Large intestine (tissue), 3 donors: ENCODE results near the gene PEX11G. TPM values are rescaled to one million over a fixed set of nuclear protein-coding genes. Genes with fewer than 3 reads are reported as not detected.
A peak's percentile ranks its signal among the peaks of the same experiment; 100 is the strongest.

Experiments used
- DNase-seq, 2 donors: peaks; one replicate each; pipeline versions ENCODE4 v3.0.0 to v3.0.0-alpha.2; 2013
- H3K27ac ChIP-seq: one replicate; pipeline ENCODE4 v1.5.1; 2013; ENCODE audit warnings: low read length
- H3K27me3 ChIP-seq: 2 replicates; pipeline ENCODE4 v1.6.1; 2013; ENCODE audit warnings: low read length; ENCODE audit not compliant: control insufficient read depth, insufficient read depth
- H3K36me3 ChIP-seq: 2 replicates; pipeline ENCODE4 v1.6.1; 2013; ENCODE audit warnings: low read length; ENCODE audit not compliant: control insufficient read depth, insufficient read depth
- H3K4me1 ChIP-seq: one replicate; pipeline ENCODE4 v1.6.1; 2013; ENCODE audit warnings: low read length; ENCODE audit not compliant: control insufficient read depth, insufficient read depth
- H3K4me3 ChIP-seq: one replicate; pipeline ENCODE4 v1.5.1; 2013; ENCODE audit warnings: low read length
- H3K9me3 ChIP-seq: one replicate; pipeline ENCODE4 v1.6.1; 2013; ENCODE audit warnings: mild to moderate bottlenecking, low read depth, low read length, moderate library complexity; ENCODE audit not compliant: control insufficient read depth
- WGBS: methylation state at CpG from one replicate; pipeline ENCODE4 v1.1.5; 2013; ENCODE audit warnings: low lambda C conversion rate; ENCODE audit not compliant: insufficient coverage; 5-methylcytosine and 5-hydroxymethylcytosine counted together
- polyA plus RNA-seq: library from polyadenylated mRNA; unstranded; fragments of 120-200 nt; gene quantifications from one replicate; pipeline ENCODE4 v1.2.1, GENCODE V29; 2013

PEX11G gene
- polyA plus RNA-seq, 1 donor, result 7.9 TPM

DNA sequence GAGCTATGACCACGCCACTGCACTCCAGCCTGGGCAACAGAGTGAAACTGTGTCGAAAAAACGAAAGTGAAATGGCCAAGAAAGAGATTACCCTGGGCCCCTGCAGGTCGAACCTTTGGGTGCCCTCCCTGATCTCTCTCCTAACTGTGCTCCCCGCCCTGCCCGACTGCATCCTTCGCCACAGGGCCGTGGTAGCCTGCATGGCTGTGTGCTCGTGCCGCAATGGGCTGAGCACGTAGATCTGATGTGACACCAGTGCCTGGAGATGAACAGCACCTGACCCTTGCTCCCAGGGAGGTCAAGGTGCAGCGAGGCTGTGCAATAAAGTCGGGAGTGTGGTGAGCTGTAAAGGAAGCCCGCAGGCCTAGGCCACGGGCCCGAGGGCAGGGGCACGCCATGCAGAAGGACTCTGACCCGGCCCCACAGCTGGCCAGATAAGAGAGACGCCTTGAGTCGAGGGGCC lies 60.2 kb downstream of the PEX11G start:
- Histone ChIP-seq H3K4me1 (peaks cover 17% of the 10 kb centered on the region), H3K9me3 (no peaks in the 10 kb centered on the region), H3K36me3 (peaks cover 3% of the 10 kb centered on the region), H3K27ac (peak overlapping the region; percentile 60), H3K27me3 (no peaks in the 10 kb centered on the region), H3K4me3 (no peak overlapping the region)
- peak; percentile 79 to 91 for DNase-seq
- WGBS, result no CpG with 5 or more reads among the region's 20 CpGs

DNA sequence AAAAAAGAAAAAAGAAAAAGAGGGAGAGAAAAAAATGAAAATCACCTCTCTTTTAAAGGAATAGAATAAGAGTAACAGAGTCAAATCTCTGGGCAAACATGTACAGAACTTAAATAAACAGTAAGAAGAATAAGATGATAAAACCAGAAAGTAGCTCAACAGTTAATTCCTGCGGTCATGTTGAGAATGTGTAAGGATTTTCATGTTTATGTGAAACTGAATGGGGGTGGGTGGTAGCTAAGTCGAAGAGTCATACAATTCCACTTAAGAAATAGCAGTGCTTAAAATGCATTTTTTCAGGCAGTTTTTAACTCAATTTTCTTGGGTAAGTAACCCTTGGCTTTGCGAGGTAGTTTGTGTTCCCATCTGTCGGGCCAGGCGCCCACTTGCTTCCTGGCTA lies 60.9 kb downstream of the PEX11G start:
- H3K4me3 ChIP-seq, result no peak overlapping the region
- H3K4me1 ChIP-seq, result peaks cover 17% of the 10 kb centered on the region
- H3K27me3 ChIP-seq, result no peaks in the 10 kb centered on the region
- peak overlapping the region; percentile 60 for H3K27ac ChIP-seq
- no peak for DNase-seq
- WGBS, result 58% methylated on average over 2 of the region's 5 CpGs
- peaks cover 3% of the 10 kb centered on the region for H3K36me3 ChIP-seq
- no peaks in the 10 kb centered on the region for H3K9me3 ChIP-seq

DNA sequence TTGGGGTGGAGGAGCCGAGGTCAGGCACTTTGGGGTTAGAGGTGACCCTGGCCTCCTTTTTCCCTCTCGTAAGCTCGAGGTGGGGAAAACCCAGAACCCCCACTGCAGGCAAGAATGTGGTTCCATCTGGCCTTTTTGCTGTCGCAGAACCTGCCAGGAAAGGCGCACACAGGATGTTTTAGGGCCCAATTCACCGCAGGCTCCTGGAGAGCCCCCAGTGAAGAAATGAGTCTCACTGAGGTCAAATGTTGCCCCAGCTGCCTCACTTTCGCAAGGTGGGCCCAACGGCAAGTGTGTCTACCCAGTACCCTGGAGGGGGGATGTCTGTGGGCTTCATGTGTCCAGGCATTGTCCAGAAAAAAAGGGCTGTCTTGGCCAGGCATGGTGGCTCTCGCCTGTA lies 61.8 kb downstream of the PEX11G start:
- Histone ChIP-seq H3K4me1 (peaks cover 17% of the 10 kb centered on the region), H3K9me3 (no peaks in the 10 kb centered on the region), H3K27ac (no peak overlapping the region), H3K36me3 (peaks cover 3% of the 10 kb centered on the region), H3K4me3 (no peak overlapping the region), H3K27me3 (no peaks in the 10 kb centered on the region)
- DNase-seq, result no peak
- WGBS, result no CpG with 5 or more reads among the region's 9 CpGs

Other genes with a start within 250 kb of the PEX11G start
- 27.7 TPM for gene INSR, start 194.6 kb downstream of the PEX11G start, polyA plus RNA-seq
- 27.8 TPM for gene ARHGEF18, start 140.1 kb downstream of the PEX11G start, polyA plus RNA-seq
- 68.0 TPM for gene ZNF358, start 27.1 kb upstream of the PEX11G start, polyA plus RNA-seq
- 18.1 TPM for gene MCOLN1, start 33.6 kb upstream of the PEX11G start, polyA plus RNA-seq
- gene PNPLA6, start 46.7 kb upstream of the PEX11G start, polyA plus RNA-seq, result 45.4 TPM
- gene CAMSAP3, start 106.8 kb upstream of the PEX11G start, polyA plus RNA-seq, result 73.9 TPM
- 29.1 TPM for gene XAB2, start 140.5 kb upstream of the PEX11G start, polyA plus RNA-seq
- gene PET100, start 140.8 kb upstream of the PEX11G start, polyA plus RNA-seq, result 47.5 TPM
- gene PCP2, start 144.7 kb upstream of the PEX11G start, polyA plus RNA-seq, result 1.5 TPM
- 146 TPM for gene STXBP2, start 148.1 kb upstream of the PEX11G start, polyA plus RNA-seq
- gene RETN, start 180.0 kb upstream of the PEX11G start, polyA plus RNA-seq, result 1.1 TPM
- 0.06 TPM for gene MCEMP1, start 188.1 kb upstream of the PEX11G start, polyA plus RNA-seq
- gene TRAPPC5, start 191.8 kb upstream of the PEX11G start, polyA plus RNA-seq, result 51.2 TPM
- gene FCER2, start 213.1 kb upstream of the PEX11G start, polyA plus RNA-seq, result 0.28 TPM
- gene CLEC4G, start 243.1 kb upstream of the PEX11G start, polyA plus RNA-seq, result 0.57 TPM